HG03378 (cell line): Measurements from ENCODE around the gene PHC3.
"Not testable (repeated sequence)": the region's sequence is repeated elsewhere in the genome, so short reads cannot be mapped to it uniquely, and the experiment has no call there.

Source experiments
- ATAC-seq: cut with Tn5 transposase; IDR thresholded peaks from one replicate; pipeline ENCODE4 v1.9.1; 2021; ENCODE audit warnings: mild to moderate bottlenecking, moderate library complexity; ENCODE audit not compliant: unreplicated experiment

PHC3 gene

GRCh38 chr3:170180908-170181885 is at the start of gene PHC3:
TSS of gene PHC3 (minus strand) at chr3:170181733. CDS start at chr3:170181715, 18 bp downstream.
- ATAC-seq = peak; percentile 75

GRCh38 chr3:170228093-170228766 is 46.7 kb upstream of the PHC3 start:
- no peak for ATAC-seq

- ATAC-seq = no peak
Measured at GRCh38 chr3:170226426-170226960, 45.0 kb upstream of the PHC3 start.

GRCh38 chr3:170225166-170225565 is 43.6 kb upstream of the PHC3 start:
- no peak for ATAC-seq

GRCh38 chr3:170222647-170223541 is 41.4 kb upstream of the PHC3 start:
- no peak for ATAC-seq

- peak; percentile 93 for ATAC-seq
Measured at GRCh38 chr3:170221924-170222646, 40.6 kb upstream of the PHC3 start, which contains the start of gene PRKCI. TSS of gene PRKCI (plus strand) at chr3:170222424. CDS start at chr3:170222670, 246 bp downstream.

GRCh38 chr3:170220871-170221270 is 39.3 kb upstream of the PHC3 start:
- ATAC-seq = no peak

- ATAC-seq = no peak
Measured at GRCh38 chr3:170219850-170220249, 38.3 kb upstream of the PHC3 start.

- no peak for ATAC-seq
Measured at GRCh38 chr3:170211668-170212067, 30.1 kb upstream of the PHC3 start.

GRCh38 chr3:170207717-170208116 is 26.2 kb upstream of the PHC3 start:
- no peak for ATAC-seq

GRCh38 chr3:170206164-170206762 is 24.7 kb upstream of the PHC3 start:
- not testable (repeated sequence) for ATAC-seq

GRCh38 chr3:170205302-170205701 is 23.8 kb upstream of the PHC3 start:
- ATAC-seq = no peak

- no peak for ATAC-seq
Measured at GRCh38 chr3:170204509-170204908, 23.0 kb upstream of the PHC3 start.

GRCh38 chr3:170204023-170204472 is 22.5 kb upstream of the PHC3 start:
- no peak for ATAC-seq

- no peak for ATAC-seq
Measured at GRCh38 chr3:170203457-170203856, 21.9 kb upstream of the PHC3 start.

- ATAC-seq = no peak
Measured at GRCh38 chr3:170201527-170201926, 20.0 kb upstream of the PHC3 start.

GRCh38 chr3:170200987-170201386 is 19.5 kb upstream of the PHC3 start:
- ATAC-seq = no peak

- ATAC-seq = no peak
Measured at GRCh38 chr3:170196833-170197232, 15.3 kb upstream of the PHC3 start.

- ATAC-seq = not testable (repeated sequence)
Measured at GRCh38 chr3:170195759-170196158, 14.2 kb upstream of the PHC3 start.
